Heart left ventricle (tissue), 16 donors: ENCODE measurements around the gene ERN1. TPM values are rescaled to one million over a fixed set of nuclear protein-coding genes. Genes with fewer than 3 reads are reported as not detected.
"Not testable (repeated sequence)": the region's sequence is repeated elsewhere in the genome, so short reads cannot be mapped to it uniquely, and the experiment has no call there.

Experiments used
- ATAC-seq, 4 donors: fragments of 200-7000 bp; cut with Tn5 transposase; one replicate each; pipeline ENCODE4 v1.9.1; 2020 to 2022; ENCODE audit warnings: moderate library complexity in 4 of 4, mild to moderate bottlenecking in 3 of 4, moderate number of reproducible peaks in 1 of 4
- DNase-seq, 5 donors: peaks; one replicate each; pipeline ENCODE4 v3.0.0-alpha.2; 2020
- H3K27ac ChIP-seq, 12 donors: fragments of 200-600 bp; sonication (generic) in 4 of 12; one replicate each; pipeline versions ENCODE4 v1.5.0 to v1.8.0; 2016 to 2022; ENCODE audit warnings: mild to moderate bottlenecking in 2 of 12
- H3K27me3 ChIP-seq, 9 donors: fragments of 200-600 bp; sonication (generic) in 2 of 9; one replicate each; pipeline versions ENCODE4 v1.5.1 to v1.8.0; 2016 to 2022; ENCODE audit warnings: mild to moderate bottlenecking in 3 of 9
- H3K36me3 ChIP-seq, 9 donors: fragments of 200-600 bp; sonication (generic) in 2 of 9; one replicate each; pipeline versions ENCODE4 v1.5.0 to v1.8.0; 2018 to 2022; ENCODE audit warnings: mild to moderate bottlenecking in 2 of 9
- H3K4me1 ChIP-seq, 12 donors: fragments of 200-600 bp; sonication (generic) in 4 of 12; one replicate each; pipeline versions ENCODE4 v1.5.0 to v1.8.0; 2016 to 2022; ENCODE audit warnings: mild to moderate bottlenecking in 3 of 12
- H3K4me3 ChIP-seq, 12 donors: fragments of 200-600 bp; sonication (generic) in 4 of 12; one replicate each; pipeline versions ENCODE4 v1.5.0 to v1.8.0; 2017 to 2022; ENCODE audit warnings: mild to moderate bottlenecking in 9 of 12, moderate library complexity in 4 of 12
- H3K9me3 ChIP-seq, 12 donors: fragments of 200-600 bp; sonication (generic) in 4 of 12; one replicate each; pipeline versions ENCODE4 v1.5.0 to v1.8.0; 2016 to 2022; ENCODE audit warnings: mild to moderate bottlenecking in 1 of 12
- CTCF ChIP-seq, 12 donors: fragments of 200-600 bp; sonication (generic) in 4 of 12; IDR thresholded peaks; one replicate each; pipeline versions ENCODE4 v1.5.0 to v1.8.0; 2018 to 2022; ENCODE audit warnings: antibody characterized with exemption in 12 of 12, mild to moderate bottlenecking in 5 of 12
- POLR2A ChIP-seq, 2 donors: fragments of 450-650 bp; IDR thresholded peaks; one replicate each; pipeline ENCODE4 v1.6.1; 2017; ENCODE audit warnings: antibody characterized with exemption in 2 of 2, mild to moderate bottlenecking in 2 of 2, moderate library complexity in 2 of 2
- WGBS, 4 donors: extraction: QIAGEN DNeasy Blood & Tissue Kit in 2 of 4; methylation state at CpG; one replicate each; pipeline versions ENCODE4 v1.1.5 to v1.1.7; 2013 to 2018; 5-methylcytosine and 5-hydroxymethylcytosine counted together
- intact Hi-C, 10 donors: fragments of 100-400 bp; cut with DNase I; formaldehyde crosslinking; loops; one replicate each; pipeline versions ENCODE4 v1.11.1 to v1.14.2; 2022
- polyA plus RNA-seq, 2 donors: library from polyadenylated mRNA; stranded (reverse); fragments of 200-250 nt; gene quantifications; one replicate each; pipeline ENCODE4 v1.2.3, GENCODE V29; 2013
- total RNA-seq, 9 donors: library from RNA; depleted of rRNA in 2 of 9; stranded (reverse); fragments of >200 nt in 2 of 9; fragmentation: NEBNext Ultra II Directional in 3 of 9; extraction: Animal tissue kit (Norgen Biotek cat#: 25700) in 3 of 9; gene quantifications; one replicate each; pipeline versions ENCODE4 v1.1.0 to v1.2.4, GENCODE V29; 2016 to 2023
- donor health status: ischemic (EF 13 %, LVEDD 7.1; RV severe dilation, severe dysfunction).
- donor health status: healthy with polysubstance abuse.
- donor health status: DM: no; HTN: yes; CAD: no.
- donor health status: DM: no; HTN: no; CAD: no.
- donor health status: ischemic (EF 25% LVEDD 6.9; RV normal size, moderate dysfunction).
- donor health status: ischemic (EF 25% LVEDD 5.7; RV mildly dilated, moderate dysfunction).
- donor health status: healthy.
- donor health status: DM: yes; HTN: yes; CAD: no.
- donor health status: ischemic (EF 35%, LVEDD 5.7; RV mildly dilated, moderate dysfunction).
- donor health status: nonischemic (EF 11% LVEDD 7.7; RV severe dilation, severe dysfunction).
- donor health status: DM: yes; HTN: yes; CAD: no.
- donor health status: PGD.
- donor health status: ischemic (EF 29% LVEDD 5.4; RV normal size, mild dysfunction).
- donor health status: nonischemic (EF 23%, LVEDD 6.1; RV moderate dilation, normal function).

Gene ERN1
- total and polyA plus RNA-seq, 11 donors, result 1.5 to 18.7 (median 7.4) TPM

DNA sequence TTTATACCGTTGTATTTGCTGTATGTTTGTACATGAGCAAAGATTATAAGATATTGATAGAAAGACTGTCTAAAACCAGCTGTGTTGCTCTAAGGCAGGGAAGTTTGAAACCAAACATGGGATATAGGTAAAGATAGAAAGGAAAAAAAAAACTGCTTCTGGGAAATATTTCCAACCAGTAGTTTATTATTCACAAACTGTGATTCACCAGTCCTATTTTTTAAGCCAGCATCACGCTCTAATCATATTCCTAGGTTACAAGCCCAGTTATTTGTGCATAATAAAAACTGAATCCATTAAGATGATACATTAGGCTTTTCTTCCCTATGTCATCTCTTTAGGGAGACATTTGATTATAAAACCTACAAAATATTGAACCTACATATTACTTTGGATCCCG lies 4.0 kb downstream of the ERN1 start:
- ATAC-seq (no peak), DNase-seq (no peak)
- H3K27ac ChIP-seq, result no peak overlapping the region
- intact Hi-C loops, result loop anchor here in 1 of 10 donors (5.0 kb wide), 1 partner anchor 44 kb away; no protein-coding TSS in a partner anchor
- WGBS, 4 donors, result 78 to 92% (median 81%) methylated on average over 3 of the region's 3 CpGs
- no peak for TF ChIP-seq POLR2A (IDR thresholded peaks at IDR 0.05)
- TF ChIP-seq CTCF (IDR thresholded peaks at IDR 0.05), result no peak
- H3K36me3 ChIP-seq, result peaks cover 0 to 3% (median 0%) of the 10 kb centered on the region in 9 donors
- peaks cover 0 to 56% (median 20%) of the 10 kb centered on the region in 12 donors for H3K4me1 ChIP-seq
- no peak overlapping the region for H3K4me3 ChIP-seq
- H3K27me3 ChIP-seq, result no peaks in the 10 kb centered on the region
- H3K9me3 ChIP-seq, result no peaks in the 10 kb centered on the region

DNA sequence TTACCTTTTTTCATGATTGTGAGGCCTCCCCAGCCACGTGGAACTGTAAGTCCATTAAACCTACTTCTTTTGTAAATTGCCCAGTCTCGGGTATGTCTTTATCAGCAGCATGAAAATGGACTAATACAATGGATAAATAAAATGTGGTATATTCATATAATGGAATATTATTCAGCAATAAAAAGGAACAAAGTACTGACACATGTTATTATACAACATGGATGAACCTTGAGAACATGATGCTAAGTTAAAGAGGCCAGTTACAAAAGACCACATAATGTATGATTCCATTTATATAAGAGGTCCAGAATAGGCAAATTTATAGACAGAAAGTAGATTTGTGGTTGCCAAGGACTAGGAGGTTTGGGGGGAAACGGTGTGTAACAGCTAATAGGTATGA lies 5.3 kb downstream of the ERN1 start:
- Histone ChIP-seq H3K36me3 (peaks cover 0 to 3% (median 0%) of the 10 kb centered on the region in 9 donors), H3K4me1 (peaks cover 0 to 63% (median 20%) of the 10 kb centered on the region in 12 donors), H3K27me3 (no peaks in the 10 kb centered on the region), H3K4me3 (no peak overlapping the region), H3K9me3 (no peaks in the 10 kb centered on the region), H3K27ac (no peak overlapping the region)
- DNase-seq (no peak), ATAC-seq (no peak)
- TF ChIP-seq CTCF (IDR thresholded peaks at IDR 0.05), result no peak
- TF ChIP-seq POLR2A (IDR thresholded peaks at IDR 0.05), result no peak
- WGBS, 4 donors, result 96 to 98% (median 97%) methylated on average over 3 of the region's 3 CpGs
- intact Hi-C loops, result loop anchor here in 5 of 10 donors (5.0 kb wide), 3 partner anchors 37 to 82 kb away; no protein-coding TSS in a partner anchor

- intact Hi-C loops, result loop anchor here in 4 of 10 donors (5.0 kb wide), 3 partner anchors 36 to 81 kb away; no protein-coding TSS in a partner anchor
- Histone ChIP-seq H3K36me3 (peaks cover 0 to 3% (median 0%) of the 10 kb centered on the region in 9 donors), H3K27me3 (no peaks in the 10 kb centered on the region), H3K27ac (no peak overlapping the region), H3K9me3 (no peaks in the 10 kb centered on the region), H3K4me1 (peaks cover 4 to 65% (median 20%) of the 10 kb centered on the region in 12 donors), H3K4me3 (no peak overlapping the region)
- DNase-seq, result no peak
- TF ChIP-seq CTCF (IDR thresholded peaks at IDR 0.05) (no peak), POLR2A (IDR thresholded peaks at IDR 0.05) (no peak)
- WGBS, 4 donors, result 91 to 92% (median 91%) methylated on average over 4 of the region's 4 CpGs
- no peak for ATAC-seq
Observed at GRCh38 chr17:64123114-64123513, 6.8 kb downstream of the ERN1 start.

DNA sequence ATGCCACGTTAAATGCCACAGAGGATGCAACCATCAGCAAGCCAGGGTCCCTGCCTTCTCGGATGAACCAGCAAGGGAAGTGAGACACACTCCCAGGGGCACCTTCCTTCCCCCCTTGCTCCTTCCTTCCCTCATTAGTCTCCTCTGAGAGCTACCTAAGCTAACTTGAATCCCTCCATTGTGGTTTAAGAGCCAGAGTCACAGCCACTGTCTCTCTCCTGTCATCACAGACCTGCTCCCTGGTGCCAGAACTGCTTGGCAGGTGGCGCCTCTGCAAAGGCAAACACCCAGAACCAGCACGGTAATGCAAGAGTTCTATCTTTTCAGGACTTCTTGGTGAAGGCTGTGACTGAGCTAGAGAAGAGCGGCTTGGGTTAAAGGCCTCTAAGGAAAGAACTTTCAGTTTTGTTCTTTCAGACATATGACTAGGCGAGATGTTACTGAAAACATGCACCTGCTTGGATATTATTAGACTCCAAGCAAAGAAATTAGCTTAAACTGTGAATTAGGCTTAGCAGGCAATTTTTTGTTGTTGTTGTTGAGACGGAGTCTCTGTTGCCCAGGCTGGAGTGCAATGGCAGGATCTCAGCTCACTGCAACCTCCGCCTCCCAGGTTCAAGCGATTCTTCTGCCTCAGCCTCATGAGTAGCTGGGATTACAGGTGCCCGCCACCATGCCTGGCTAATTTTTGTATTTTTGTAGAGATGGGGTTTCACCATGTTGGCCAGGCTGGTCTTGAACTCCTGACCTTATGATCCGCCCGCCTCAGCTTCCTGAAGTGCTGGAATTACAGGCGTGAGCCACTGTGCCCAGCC lies 8.8 kb downstream of the ERN1 start:
- H3K9me3 ChIP-seq, H3K27me3 ChIP-seq, DNase-seq, H3K36me3 ChIP-seq, H3K4me3 ChIP-seq: not testable (repeated sequence)
- intact Hi-C loops, result loop anchor here in 4 of 10 donors (5.0 kb wide), 3 partner anchors 34 to 79 kb away; no protein-coding TSS in a partner anchor
- ATAC-seq, result peak; percentile 26 to 54 (median 40)
- peaks cover 7 to 61% (median 22%) of the 10 kb centered on the region in 12 donors for H3K4me1 ChIP-seq
- H3K27ac ChIP-seq, result peak overlapping the region in 1 of 12 donors; percentile 77
- WGBS, 4 donors, result 87 to 91% (median 90%) methylated on average over 13 of the region's 13 CpGs
